22Rv1 (cell line): ENCODE data around the gene NUCKS1.

Source experiments
- CTCF ChIP-seq: fragments of 450-650 bp; IDR thresholded peaks from 2 replicates; pipeline ENCODE4 v1.5.1; 2017; ENCODE audit warnings: mild to moderate bottlenecking
- ZFX ChIP-seq: fragments of 450-650 bp; IDR thresholded peaks from 2 replicates; pipeline ENCODE4 v1.6.1; 2017; ENCODE audit warnings: antibody characterized with exemption, borderline replicate concordance

- TF ChIP-seq CTCF = no peak
- no peak for TF ChIP-seq ZFX
Observed at GRCh38 chr1:205672970-205673369, 77.0 kb downstream of the NUCKS1 start.
